AG09319 (cell line): ENCODE measurements around the gene TSPAN4.

Experiments used
- DNase-seq: peaks from one replicate; pipeline ENCODE4 v3.0.0-alpha.2; 2010; ENCODE audit warnings: low read depth; ENCODE audit errors: extremely low read depth
- TF ChIP-seq, protein P1 (sequence below): IDR thresholded peaks from 2 replicates; pipeline ENCODE4 v1.5.1; 2011; ENCODE audit warnings: low read depth, mild to moderate bottlenecking, inconsistent platforms, low read length, moderate library complexity

TSPAN4 gene

DNA sequence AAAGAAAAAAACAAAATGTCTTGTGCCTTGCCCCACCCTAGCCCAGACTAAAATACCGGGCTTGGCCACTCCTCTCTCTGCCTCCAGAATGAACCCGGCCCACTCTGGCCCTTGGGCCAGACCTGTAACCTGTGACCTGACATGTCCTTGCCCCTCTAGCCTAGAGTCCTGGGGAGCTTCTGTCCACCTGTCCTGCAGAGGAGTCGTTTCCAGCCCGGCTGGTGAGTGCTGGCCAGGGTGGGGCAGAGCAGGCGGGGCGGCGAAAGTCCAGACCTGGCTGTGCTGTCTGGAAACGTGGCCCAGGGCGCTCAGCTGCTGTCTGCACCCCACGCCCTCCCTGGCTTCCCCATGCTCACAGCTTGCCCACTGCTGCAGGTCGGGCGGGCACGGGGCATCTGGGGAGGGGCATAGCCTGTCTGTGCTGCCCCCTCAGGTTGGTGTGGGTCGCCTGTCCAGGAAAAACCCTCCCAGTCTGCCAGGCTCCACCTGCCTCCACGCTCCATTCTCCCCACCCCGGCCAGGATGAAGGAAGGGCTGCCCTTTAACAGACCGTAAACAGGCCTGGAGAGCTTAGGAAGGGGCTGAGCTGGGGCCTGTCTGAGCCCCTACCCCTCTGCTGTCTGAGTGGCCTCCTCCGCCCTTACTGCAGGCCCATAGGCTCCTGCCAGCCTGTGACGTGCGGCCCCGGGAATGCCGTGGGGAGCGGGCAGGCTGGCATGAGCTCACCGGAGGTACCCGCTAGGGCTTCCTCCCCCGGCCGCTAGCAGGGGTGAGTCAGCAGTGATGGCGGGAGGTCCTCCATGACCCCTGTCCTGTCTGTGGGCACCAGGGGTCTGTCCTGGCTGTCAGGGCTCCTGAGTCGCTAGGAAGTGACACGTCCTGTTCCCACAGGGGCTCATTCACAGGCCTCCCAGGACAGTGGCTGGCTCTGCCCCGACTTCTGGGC lies 8.0 kb upstream of the TSPAN4 start:
- TF ChIP-seq, protein P1, sequence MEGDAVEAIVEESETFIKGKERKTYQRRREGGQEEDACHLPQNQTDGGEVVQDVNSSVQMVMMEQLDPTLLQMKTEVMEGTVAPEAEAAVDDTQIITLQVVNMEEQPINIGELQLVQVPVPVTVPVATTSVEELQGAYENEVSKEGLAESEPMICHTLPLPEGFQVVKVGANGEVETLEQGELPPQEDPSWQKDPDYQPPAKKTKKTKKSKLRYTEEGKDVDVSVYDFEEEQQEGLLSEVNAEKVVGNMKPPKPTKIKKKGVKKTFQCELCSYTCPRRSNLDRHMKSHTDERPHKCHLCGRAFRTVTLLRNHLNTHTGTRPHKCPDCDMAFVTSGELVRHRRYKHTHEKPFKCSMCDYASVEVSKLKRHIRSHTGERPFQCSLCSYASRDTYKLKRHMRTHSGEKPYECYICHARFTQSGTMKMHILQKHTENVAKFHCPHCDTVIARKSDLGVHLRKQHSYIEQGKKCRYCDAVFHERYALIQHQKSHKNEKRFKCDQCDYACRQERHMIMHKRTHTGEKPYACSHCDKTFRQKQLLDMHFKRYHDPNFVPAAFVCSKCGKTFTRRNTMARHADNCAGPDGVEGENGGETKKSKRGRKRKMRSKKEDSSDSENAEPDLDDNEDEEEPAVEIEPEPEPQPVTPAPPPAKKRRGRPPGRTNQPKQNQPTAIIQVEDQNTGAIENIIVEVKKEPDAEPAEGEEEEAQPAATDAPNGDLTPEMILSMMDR = no peak
- DNase-seq = peak; percentile 34

DNA sequence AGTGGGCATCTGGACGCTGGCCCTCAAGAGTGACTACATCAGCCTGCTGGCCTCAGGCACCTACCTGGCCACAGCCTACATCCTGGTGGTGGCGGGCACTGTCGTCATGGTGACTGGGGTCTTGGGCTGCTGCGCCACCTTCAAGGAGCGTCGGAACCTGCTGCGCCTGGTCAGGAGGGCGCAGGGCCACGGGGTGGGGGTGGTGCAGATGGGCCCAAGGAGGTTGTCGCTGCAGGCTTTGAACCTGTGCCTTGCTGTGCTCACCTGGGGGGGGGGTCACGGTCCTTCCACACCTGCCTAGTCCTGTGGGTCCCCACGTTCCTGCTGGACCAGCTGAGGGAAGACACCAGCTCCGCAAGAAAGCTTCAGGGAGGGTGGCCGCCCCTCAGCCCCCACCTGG lies 6.4 kb upstream of the TSPAN4 start:
- DNase-seq = no peak
- TF ChIP-seq, protein P1 = no peak

DNA sequence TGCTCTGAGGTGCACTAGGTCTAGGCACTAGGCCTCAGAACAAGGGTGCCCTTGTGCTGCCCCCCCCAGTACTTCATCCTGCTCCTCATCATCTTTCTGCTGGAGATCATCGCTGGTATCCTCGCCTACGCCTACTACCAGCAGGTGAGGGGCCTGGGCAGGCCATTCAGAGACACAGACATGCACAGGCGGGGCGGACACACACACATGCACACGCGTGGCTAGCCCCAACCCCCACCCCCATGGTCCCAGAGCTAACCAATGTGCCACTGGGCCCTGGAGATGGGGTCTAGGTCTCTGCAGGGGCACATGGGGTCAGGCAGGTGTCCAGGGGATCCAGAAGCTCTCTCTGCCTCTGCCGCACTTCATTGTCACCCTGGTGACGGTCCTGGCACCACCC lies 6.0 kb upstream of the TSPAN4 start:
- TF ChIP-seq, protein P1 = no peak
- no peak for DNase-seq

DNA sequence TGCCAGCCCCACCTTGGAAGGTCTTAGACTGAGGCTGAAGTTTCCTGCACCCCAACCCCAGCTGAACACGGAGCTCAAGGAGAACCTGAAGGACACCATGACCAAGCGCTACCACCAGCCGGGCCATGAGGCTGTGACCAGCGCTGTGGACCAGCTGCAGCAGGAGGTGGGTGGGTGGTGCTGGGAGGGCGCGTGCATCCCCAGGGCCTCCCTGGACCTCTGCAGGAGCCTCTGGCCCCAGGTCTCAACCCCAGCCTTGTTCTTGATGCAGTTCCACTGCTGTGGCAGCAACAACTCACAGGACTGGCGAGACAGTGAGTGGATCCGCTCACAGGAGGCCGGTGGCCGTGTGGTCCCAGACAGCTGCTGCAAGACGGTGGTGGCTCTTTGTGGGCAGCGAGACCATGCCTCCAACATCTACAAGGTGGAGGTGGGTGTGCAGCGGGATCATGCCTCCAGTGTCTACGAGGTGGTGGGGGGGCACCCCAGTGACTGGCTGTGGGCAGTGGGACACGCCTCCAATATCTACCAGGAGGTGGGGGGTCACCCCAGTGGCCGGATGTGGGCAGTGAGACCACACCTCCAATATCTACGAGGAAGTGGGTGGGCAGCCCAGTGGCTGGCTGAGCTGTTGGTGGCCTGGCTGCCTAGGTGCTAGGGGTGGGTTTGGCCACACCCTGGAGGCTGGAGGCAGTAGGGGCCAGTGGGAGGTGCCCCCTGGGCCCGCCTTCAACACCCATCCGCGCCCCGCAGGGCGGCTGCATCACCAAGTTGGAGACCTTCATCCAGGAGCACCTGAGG lies 5.3 kb upstream of the TSPAN4 start:
- TF ChIP-seq, protein P1 = no peak
- no peak for DNase-seq

GRCh38 chr11:837990-838307 lies 4.7 kb upstream of the TSPAN4 start:
- DNase-seq = no peak
- TF ChIP-seq, protein P1 = no peak

- DNase-seq = no peak
- TF ChIP-seq, protein P1 = peak; percentile 21
Measured at GRCh38 chr11:838441-839279, 4.0 kb upstream of the TSPAN4 start.
